ENCODE data around the gene OR5I1. TPM values are rescaled to one million over a fixed set of nuclear protein-coding genes. Genes with fewer than 3 reads are reported as not detected.

The OR5I1 gene
- total RNA-seq (2022), result not detected in 2 replicates
- not detected for Bru-seq, nascent RNA
- not detected for BruChase-seq, experiment 1, labeled RNA remaining after a 6-hour chase
- BruChase-seq, experiment 2, labeled RNA remaining after a 2-hour chase, result not detected
- long read RNA-seq, result 0 reads

DNA sequence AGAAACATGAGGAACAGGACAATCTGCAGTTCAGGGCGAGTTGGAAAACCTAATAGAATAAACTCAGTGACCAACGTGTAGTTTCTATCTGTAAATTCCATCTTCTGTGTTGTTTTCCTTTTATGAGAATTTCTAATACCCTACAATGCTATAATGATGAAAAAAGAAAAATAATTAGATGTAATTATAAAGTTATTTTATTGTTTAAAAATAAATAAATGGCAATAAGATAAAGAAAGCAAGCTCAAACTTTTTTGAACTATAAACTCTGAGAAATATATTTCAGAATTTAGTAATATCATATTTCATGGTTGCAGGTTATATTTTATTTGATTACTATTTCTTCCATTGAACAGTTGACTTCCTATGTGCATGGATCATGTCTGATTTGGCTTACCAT lies at the start of gene OR5I1:
TSS of gene OR5I1 (minus strand) at position 101 of the 400 bp plus-strand sequence. CDS start at position 101, 0 bp downstream.
- POLR2A ChIA-PET, result no interaction called here
- no peak within 1 kb of the TSS for H3K27ac Mint-ChIP-seq (ENCODE audit: low read depth, unreplicated experiment)
- intact Hi-C loops (cut with micrococcal nuclease), result no loop called here
- BruUV-seq (replicated peaks), result no TSS peak
- CTCF ChIA-PET, result no interaction called here
- DNase-seq (ENCODE audit: unreplicated experiment), result no peak
- TF ChIP-seq, protein P1, sequence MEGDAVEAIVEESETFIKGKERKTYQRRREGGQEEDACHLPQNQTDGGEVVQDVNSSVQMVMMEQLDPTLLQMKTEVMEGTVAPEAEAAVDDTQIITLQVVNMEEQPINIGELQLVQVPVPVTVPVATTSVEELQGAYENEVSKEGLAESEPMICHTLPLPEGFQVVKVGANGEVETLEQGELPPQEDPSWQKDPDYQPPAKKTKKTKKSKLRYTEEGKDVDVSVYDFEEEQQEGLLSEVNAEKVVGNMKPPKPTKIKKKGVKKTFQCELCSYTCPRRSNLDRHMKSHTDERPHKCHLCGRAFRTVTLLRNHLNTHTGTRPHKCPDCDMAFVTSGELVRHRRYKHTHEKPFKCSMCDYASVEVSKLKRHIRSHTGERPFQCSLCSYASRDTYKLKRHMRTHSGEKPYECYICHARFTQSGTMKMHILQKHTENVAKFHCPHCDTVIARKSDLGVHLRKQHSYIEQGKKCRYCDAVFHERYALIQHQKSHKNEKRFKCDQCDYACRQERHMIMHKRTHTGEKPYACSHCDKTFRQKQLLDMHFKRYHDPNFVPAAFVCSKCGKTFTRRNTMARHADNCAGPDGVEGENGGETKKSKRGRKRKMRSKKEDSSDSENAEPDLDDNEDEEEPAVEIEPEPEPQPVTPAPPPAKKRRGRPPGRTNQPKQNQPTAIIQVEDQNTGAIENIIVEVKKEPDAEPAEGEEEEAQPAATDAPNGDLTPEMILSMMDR (IDR thresholded peaks at IDR 0.05; ENCODE audit: unreplicated experiment), result no peak
- H3K4me1 Mint-ChIP-seq (ENCODE audit: insufficient read depth, unreplicated experiment), result no peaks in the 10 kb centered on the region
- no peak within 1 kb of the TSS for H3K4me3 Mint-ChIP-seq (ENCODE audit: unreplicated experiment)
- no peaks in the 10 kb centered on the region for H3K27me3 Mint-ChIP-seq (ENCODE audit: insufficient read depth, unreplicated experiment)
- H3K9me3 Mint-ChIP-seq (ENCODE audit: unreplicated experiment), result peaks cover 8% of the 10 kb centered on the region
- H3K36me3 Mint-ChIP-seq (ENCODE audit: insufficient read depth, unreplicated experiment), result no peaks in the 10 kb centered on the region

DNA sequence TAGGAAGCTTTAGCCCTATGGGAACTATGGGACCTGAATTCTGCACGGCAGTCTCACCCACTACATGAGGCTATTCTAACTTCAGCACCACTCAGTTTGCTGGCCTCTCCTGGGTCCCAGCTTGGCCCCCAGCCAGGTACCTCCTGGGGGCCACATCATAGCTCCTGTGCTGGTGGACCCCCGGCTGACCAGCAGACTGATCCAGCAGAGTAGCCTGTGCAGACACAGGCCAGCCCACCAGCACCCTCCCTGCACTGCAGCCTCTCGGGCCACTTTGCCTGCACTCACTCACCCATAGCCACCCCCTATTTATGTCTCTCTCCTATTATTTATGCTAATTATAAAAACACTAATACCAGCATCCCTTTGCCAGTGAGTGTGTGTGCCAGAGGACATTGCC lies 34.7 kb upstream of the OR5I1 start:
- no peaks in the 10 kb centered on the region for H3K36me3 Mint-ChIP-seq (ENCODE audit: insufficient read depth, unreplicated experiment)
- TF ChIP-seq, protein P1 (IDR thresholded peaks at IDR 0.05; ENCODE audit: unreplicated experiment), result no peak
- BruUV-seq (replicated peaks), result no TSS peak
- no peak for DNase-seq (ENCODE audit: unreplicated experiment)
- intact Hi-C loops (cut with micrococcal nuclease), result no loop called here
- POLR2A ChIA-PET, result interaction anchor here (0.6 kb wide), 1 partner anchor 14 kb away, joined by 3 read pairs; no protein-coding TSS in a partner anchor
- CTCF ChIA-PET, result no interaction called here
- H3K4me1 Mint-ChIP-seq (ENCODE audit: insufficient read depth, unreplicated experiment), result no peaks in the 10 kb centered on the region
- no peak overlapping the region for H3K4me3 Mint-ChIP-seq (ENCODE audit: unreplicated experiment)
- no peaks in the 10 kb centered on the region for H3K27me3 Mint-ChIP-seq (ENCODE audit: insufficient read depth, unreplicated experiment)
- no peak overlapping the region for H3K27ac Mint-ChIP-seq (ENCODE audit: low read depth, unreplicated experiment)
- peaks cover 34% of the 10 kb centered on the region for H3K9me3 Mint-ChIP-seq (ENCODE audit: unreplicated experiment)

DNA sequence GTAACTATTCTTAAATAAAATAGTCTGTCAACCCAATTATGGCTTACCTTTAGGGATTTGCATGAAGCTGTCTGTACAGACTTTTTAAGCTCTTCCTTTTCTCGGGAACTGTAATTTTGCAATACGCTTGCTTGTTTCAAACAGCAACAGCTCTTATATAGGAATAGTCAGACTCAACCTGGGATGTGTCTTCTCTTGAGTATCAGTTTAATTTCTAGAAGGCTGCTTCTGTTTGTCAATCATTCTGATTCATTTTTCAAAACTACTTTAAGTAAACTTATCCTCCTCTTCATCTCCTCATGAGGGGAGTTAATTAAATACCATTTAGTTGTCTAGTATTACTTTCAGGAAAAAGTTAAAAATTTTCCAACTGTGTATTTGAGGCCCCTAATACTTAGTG lies 33.6 kb upstream of the OR5I1 start, which contains the start of gene OR10AG1:
TSS of gene OR10AG1 (minus strand) at position 101 of the 400 bp plus-strand sequence. CDS start at position 63, 38 bp downstream.
- TF ChIP-seq, protein P1 (IDR thresholded peaks at IDR 0.05; ENCODE audit: unreplicated experiment), result no peak
- intact Hi-C loops (cut with micrococcal nuclease), result no loop called here
- no TSS peak for BruUV-seq (replicated peaks)
- H3K36me3 Mint-ChIP-seq (ENCODE audit: insufficient read depth, unreplicated experiment), result no peaks in the 10 kb centered on the region
- ChIA-PET POLR2A (interaction anchor here (0.9 kb wide), 1 partner anchor 12 kb away, joined by 3 read pairs; no protein-coding TSS in a partner anchor), CTCF (no interaction called here)
- H3K9me3 Mint-ChIP-seq (ENCODE audit: unreplicated experiment), result peaks cover 34% of the 10 kb centered on the region
- no peak within 1 kb of the TSS for H3K27ac Mint-ChIP-seq (ENCODE audit: low read depth, unreplicated experiment)
- no peaks in the 10 kb centered on the region for H3K27me3 Mint-ChIP-seq (ENCODE audit: insufficient read depth, unreplicated experiment)
- no peaks in the 10 kb centered on the region for H3K4me1 Mint-ChIP-seq (ENCODE audit: insufficient read depth, unreplicated experiment)
- no peak within 1 kb of the TSS for H3K4me3 Mint-ChIP-seq (ENCODE audit: unreplicated experiment)
- no peak for DNase-seq (ENCODE audit: unreplicated experiment)

DNA sequence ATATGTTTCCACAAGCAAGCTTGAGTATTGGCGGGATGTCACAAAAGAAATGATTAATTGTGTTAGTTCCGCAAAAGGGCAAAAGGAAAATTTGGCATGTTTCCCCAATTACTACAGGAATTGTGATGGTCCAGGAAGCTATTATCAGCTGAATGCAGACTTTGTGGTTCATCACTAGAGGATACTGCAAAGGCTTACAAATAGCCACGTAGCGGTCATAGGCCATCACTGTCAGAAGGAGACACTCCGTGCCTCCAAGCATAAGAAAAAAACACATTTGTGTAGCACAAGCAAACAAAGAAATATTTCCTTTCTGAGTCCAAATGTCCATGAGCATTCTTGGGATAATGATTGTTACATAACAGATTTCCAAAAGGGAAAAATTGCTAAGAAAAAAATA lies 31.7 kb upstream of the OR5I1 start:
- BruUV-seq (replicated peaks), result no TSS peak
- peaks cover 37% of the 10 kb centered on the region for H3K9me3 Mint-ChIP-seq (ENCODE audit: unreplicated experiment)
- H3K27me3 Mint-ChIP-seq (ENCODE audit: insufficient read depth, unreplicated experiment), result no peaks in the 10 kb centered on the region
- no peak overlapping the region for H3K27ac Mint-ChIP-seq (ENCODE audit: low read depth, unreplicated experiment)
- intact Hi-C loops (cut with micrococcal nuclease), result no loop called here
- POLR2A ChIA-PET, result no interaction called here
- DNase-seq (ENCODE audit: unreplicated experiment), result no peak
- no peak overlapping the region for H3K4me3 Mint-ChIP-seq (ENCODE audit: unreplicated experiment)
- TF ChIP-seq, protein P1 (IDR thresholded peaks at IDR 0.05; ENCODE audit: unreplicated experiment), result no peak
- no peaks in the 10 kb centered on the region for H3K4me1 Mint-ChIP-seq (ENCODE audit: insufficient read depth, unreplicated experiment)
- H3K36me3 Mint-ChIP-seq (ENCODE audit: insufficient read depth, unreplicated experiment), result no peaks in the 10 kb centered on the region
- CTCF ChIA-PET, result interaction anchor here (0.5 to 0.7 kb wide), 2 partner anchors 25 to 116 kb away, joined by 3 read pairs; no protein-coding TSS in a partner anchor
